ENCODE measurements around the gene JMY.
A peak's percentile ranks its signal among the peaks of the same experiment; 100 is the strongest.

JMY gene, protein sequence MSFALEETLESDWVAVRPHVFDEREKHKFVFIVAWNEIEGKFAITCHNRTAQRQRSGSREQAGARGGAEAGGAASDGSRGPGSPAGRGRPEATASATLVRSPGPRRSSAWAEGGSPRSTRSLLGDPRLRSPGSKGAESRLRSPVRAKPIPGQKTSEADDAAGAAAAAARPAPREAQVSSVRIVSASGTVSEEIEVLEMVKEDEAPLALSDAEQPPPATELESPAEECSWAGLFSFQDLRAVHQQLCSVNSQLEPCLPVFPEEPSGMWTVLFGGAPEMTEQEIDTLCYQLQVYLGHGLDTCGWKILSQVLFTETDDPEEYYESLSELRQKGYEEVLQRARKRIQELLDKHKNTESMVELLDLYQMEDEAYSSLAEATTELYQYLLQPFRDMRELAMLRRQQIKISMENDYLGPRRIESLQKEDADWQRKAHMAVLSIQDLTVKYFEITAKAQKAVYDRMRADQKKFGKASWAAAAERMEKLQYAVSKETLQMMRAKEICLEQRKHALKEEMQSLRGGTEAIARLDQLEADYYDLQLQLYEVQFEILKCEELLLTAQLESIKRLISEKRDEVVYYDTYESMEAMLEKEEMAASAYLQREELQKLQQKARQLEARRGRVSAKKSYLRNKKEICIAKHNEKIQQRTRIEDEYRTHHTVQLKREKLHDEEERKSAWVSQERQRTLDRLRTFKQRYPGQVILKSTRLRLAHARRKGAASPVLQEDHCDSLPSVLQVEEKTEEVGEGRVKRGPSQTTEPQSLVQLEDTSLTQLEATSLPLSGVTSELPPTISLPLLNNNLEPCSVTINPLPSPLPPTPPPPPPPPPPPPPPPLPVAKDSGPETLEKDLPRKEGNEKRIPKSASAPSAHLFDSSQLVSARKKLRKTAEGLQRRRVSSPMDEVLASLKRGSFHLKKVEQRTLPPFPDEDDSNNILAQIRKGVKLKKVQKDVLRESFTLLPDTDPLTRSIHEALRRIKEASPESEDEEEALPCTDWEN

DNA sequence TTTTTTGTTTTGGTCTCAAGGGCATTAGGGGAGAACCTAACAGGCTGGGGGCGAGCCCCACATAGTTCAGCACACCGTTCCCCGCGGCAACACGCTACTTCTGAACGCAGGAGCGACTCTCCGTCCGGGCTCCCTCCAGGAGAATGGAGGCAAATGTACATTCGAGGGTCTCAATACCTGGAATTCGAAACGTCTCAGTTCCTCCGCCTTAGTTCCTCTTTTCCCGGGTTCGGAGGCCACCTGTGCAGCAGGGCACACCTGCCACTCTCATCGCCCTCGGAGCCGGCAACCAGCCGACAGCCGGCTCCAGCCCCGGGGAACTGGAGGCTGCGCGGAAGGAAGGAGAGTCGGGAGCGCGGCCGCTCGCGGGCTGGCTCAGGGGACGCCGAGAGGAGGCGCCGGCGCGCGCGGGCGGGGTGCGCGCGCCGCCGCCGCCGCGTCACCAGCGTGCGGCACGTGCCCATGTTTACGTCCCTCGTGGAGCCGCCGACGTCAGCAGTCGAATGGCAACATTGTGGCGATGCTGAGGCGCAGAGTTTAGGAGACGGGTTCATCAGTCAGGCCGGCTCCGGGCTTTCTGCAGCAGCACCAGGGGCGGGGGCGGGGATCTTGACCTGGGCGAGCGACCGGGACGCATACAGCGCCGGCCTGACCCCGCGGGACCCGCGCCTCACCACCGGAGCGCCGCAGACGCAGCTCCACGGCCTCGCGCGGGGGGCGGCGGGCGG, at the start of gene JMY:
TSS of gene JMY (plus strand) at position 498 of the 728 bp plus-strand sequence. CDS start 520 bp downstream, outside the sequence.
- DNase-seq (ENCODE audit: low read depth, low spot score): peak; percentile 53

DNA sequence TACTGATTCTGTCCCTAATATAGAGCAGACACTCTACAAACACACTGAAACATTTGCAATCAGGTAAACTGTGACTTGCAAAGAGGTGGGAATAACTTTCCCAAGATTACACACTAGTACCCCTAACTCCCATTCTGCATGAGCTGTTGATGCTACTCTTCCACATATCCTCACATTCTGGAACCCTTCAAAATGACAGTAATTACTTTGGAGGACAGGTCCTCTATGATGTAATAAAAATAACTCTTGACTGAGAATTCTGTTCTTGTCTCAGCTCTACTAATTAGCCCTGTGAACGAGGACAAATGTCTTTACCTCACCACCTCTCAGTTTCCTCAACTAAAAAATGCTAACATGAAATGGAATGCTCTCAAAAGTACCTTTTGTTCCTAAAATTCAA, 49.5 kb upstream of the JMY start:
- no peak for DNase-seq (ENCODE audit: low read depth, low spot score)

GRCh38 chr5:79189439-79190234, 46.3 kb upstream of the JMY start:
- no peak for DNase-seq (ENCODE audit: low read depth, low spot score)

DNA sequence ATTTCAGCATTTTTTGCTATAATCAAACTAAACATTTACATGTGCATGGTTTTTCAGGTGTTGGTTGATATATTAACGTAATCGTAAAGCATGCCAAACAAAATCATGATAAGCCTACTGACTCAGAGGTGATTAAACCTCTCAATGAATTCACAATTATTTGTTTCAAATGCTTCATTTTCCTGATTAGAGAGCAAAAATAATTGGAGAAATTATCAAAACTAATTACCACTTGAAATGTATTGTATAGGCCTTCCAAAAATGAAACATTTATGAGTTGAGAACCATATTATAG, 45.7 kb upstream of the JMY start:
- DNase-seq (ENCODE audit: low read depth, low spot score): no peak

- no peak for DNase-seq (ENCODE audit: low read depth, low spot score)
Observed at GRCh38 chr5:79191457-79191856, 44.5 kb upstream of the JMY start.

- no peak for DNase-seq (ENCODE audit: low read depth, low spot score)
Observed at GRCh38 chr5:79193643-79194042, 42.3 kb upstream of the JMY start.

DNA sequence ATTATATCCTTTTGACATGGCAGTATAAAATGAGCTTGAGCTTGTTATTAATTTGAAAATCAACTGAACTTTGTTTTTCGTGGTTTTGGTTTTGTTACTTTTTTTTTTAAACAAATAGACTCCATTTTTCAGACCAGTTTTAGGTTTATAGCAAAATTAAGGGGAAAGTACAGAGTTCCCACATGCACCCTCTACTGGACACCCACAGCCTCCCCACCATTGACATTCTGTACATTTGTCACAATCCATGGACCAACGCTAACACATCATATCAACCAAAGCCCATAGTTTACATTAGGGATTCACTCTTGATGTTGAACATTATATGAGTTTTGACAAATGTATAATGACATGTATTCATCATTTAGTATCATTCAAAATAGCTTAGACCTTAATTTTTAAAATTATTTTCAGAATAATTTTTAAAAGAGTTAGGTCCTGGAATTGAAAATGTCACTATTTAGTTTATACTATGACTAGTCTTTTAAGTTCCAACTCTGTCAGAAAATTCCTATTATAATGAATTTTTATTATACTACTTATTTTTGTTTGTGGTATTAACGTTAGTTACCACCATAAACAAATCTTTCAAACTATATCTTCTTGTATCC, 35.3 kb upstream of the JMY start:
- no peak for DNase-seq (ENCODE audit: low read depth, low spot score)

DNA sequence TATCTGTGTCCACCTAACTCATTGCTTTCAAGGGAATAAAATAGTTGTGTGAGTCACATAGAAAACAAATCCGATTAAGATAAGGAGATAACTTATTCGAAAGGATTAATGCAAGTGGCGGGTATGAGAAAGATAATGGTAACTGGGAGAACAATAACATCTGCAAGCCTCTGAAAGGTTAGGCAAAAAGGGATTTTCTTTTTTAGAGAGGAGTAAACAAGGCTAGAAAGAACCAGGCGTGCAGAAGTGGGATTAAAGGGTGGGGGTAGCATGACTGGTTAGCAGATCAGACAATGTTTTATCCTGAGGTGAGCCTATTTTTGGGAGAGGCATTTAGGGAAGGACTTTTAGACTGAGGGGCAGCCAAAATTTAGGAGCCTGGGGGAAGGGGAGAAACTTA, 34.7 kb upstream of the JMY start:
- DNase-seq (ENCODE audit: low read depth, low spot score): no peak

DNA sequence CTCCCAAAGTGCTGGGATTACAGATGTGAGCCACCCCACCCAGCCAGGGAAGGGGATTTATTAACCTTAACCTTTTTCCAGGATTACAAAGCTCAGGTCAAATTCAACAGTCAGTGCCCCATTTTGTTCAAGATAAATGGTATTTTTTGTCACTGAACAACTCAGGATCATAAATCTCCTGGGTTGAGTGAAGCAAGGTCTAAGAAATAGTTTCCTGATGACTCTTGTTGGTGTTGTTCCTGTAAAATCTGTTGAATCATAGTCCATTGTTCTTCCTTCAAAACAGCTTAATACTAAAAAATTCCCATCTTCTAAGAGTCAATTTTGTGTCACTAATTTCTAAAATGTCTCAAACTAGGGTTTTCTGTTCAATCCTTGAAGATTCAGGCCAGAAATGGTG, 33.9 kb upstream of the JMY start:
- DNase-seq (ENCODE audit: low read depth, low spot score): no peak

- no peak for DNase-seq (ENCODE audit: low read depth, low spot score)
Observed at GRCh38 chr5:79205965-79206364, 30.0 kb upstream of the JMY start.

GRCh38 chr5:79206541-79206940, 29.4 kb upstream of the JMY start:
- no peak for DNase-seq (ENCODE audit: low read depth, low spot score)

- no peak for DNase-seq (ENCODE audit: low read depth, low spot score)
Observed at GRCh38 chr5:79209505-79209904, 26.4 kb upstream of the JMY start.

- DNase-seq (ENCODE audit: low read depth, low spot score): no peak
Observed at GRCh38 chr5:79224286-79224984, 11.5 kb upstream of the JMY start.

DNA sequence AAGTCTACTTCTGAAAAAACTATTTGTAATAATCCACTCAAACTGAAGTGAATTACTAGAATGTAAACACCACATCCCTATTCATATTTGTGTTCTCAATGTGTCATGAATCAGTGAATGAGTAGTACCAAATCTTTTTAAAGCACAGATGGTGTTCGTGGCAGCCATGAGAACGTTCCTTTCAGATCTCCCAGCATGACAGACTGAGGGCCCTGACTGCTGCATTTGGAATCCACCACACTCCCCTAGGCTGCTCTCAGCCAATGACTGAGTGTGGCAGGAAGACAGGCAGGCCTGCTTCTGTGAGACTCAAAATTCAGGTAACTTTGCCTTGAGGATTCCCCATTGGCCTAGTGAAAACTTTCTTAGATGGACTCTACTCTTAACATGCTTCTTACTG, 10.9 kb upstream of the JMY start:
- DNase-seq (ENCODE audit: low read depth, low spot score): no peak

GRCh38 chr5:79225441-79225840, 10.5 kb upstream of the JMY start:
- no peak for DNase-seq (ENCODE audit: low read depth, low spot score)

GRCh38 chr5:79227484-79228025, 8.4 kb upstream of the JMY start:
- no peak for DNase-seq (ENCODE audit: low read depth, low spot score)

- DNase-seq (ENCODE audit: low read depth, low spot score): no peak
Observed at GRCh38 chr5:79229357-79230174, 6.4 kb upstream of the JMY start.

- no peak for DNase-seq (ENCODE audit: low read depth, low spot score)
Observed at GRCh38 chr5:79235261-79235633, 684 bp upstream of the JMY start.

DNA sequence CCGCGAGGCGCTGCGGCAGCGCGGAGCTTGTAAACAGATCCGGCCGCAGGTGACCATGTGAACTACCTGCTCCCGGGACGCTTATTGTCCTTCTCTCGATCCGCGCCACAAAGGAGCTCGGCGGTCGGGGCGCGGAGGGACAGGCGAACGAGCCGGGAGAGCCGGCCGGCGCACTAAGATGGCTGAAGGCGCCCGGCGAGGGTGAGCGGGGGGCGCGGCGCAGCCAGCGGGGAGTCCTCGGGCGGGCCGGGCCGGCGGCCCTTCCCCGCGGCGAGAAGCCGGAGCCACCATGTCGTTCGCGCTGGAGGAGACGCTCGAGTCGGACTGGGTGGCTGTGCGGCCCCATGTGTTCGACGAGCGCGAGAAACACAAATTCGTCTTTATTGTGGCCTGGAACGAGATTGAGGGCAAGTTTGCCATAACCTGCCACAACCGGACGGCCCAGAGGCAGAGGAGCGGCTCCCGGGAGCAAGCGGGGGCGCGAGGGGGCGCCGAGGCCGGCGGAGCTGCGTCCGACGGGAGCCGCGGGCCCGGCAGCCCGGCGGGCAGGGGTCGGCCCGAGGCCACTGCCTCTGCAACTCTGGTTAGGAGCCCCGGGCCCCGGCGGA, 535 bp downstream of the JMY start:
- no peak for DNase-seq (ENCODE audit: low read depth, low spot score)

All from activated naive CD8-positive, alpha-beta T cell treated with anti-CD3 and anti-CD28 coated beads, Interleukin-2, amount 50 U/mL, for 16 hours (primary cell).